ENCODE data around the gene TM2D3. TPM values are rescaled to one million over a fixed set of nuclear protein-coding genes. Genes with fewer than 3 reads are reported as not detected.
"Not testable (repeated sequence)": the region's sequence is repeated elsewhere in the genome, so short reads cannot be mapped to it uniquely, and the experiment has no call there.

The TM2D3 gene
- total RNA-seq, 2 experiments from 2014 or later: 43.5 to 54.8 TPM

- Mint-ChIP-seq H3K27me3 (no peaks in the 10 kb centered on the region), H3K9me3 (no peaks in the 10 kb centered on the region), H3K27ac (no peak overlapping the region), H3K4me1 (peaks cover 7% of the 10 kb centered on the region), H3K36me3 (ENCODE audit: low read depth) (peaks cover 17% of the 10 kb centered on the region), H3K4me3 (no peak overlapping the region)
- DNase-seq: no peak
- POLR2A ChIA-PET: no interaction called here
- CTCF ChIA-PET: interaction anchor here (0.7 to 1.7 kb wide), 4 partner anchors 11 to 1517 kb away, joined by 3 to 5 read pairs (median 3); no protein-coding TSS in a partner anchor
Observed at GRCh38 chr15:101635944-101636727, 16.0 kb downstream of the TM2D3 start.

DNA sequence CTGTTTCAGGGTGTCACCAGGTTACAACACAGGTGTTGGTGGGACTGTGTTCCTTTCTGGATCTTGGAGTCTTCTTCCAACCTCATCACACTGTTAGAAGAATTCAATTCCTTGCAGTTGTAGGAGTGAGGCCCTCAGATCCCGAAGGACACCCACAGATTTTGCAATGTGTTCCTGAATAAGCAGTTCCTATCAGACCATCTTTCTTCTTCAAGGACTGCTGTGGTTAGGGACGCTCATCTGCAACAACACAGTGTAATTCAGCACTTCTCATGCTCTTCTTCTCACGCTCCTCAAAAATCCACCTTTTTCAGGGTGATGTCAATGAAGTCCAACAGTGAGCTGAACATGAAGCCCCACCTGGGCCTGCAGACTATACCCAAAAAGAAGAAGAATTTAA is 18.8 kb downstream of the TM2D3 start:
- CTCF ChIA-PET: interaction anchor here (0.6 kb wide), 1 partner anchor 350 kb away, joined by 3 read pairs; no protein-coding TSS in a partner anchor
- H3K4me3 Mint-ChIP-seq: no peak overlapping the region
- H3K4me1 Mint-ChIP-seq: no peaks in the 10 kb centered on the region
- POLR2A ChIA-PET: no interaction called here
- no peak for DNase-seq
- no peak overlapping the region for H3K27ac Mint-ChIP-seq
- peaks cover 5% of the 10 kb centered on the region for H3K36me3 Mint-ChIP-seq (ENCODE audit: low read depth)
- H3K27me3 Mint-ChIP-seq: no peaks in the 10 kb centered on the region
- H3K9me3 Mint-ChIP-seq: no peaks in the 10 kb centered on the region

DNA sequence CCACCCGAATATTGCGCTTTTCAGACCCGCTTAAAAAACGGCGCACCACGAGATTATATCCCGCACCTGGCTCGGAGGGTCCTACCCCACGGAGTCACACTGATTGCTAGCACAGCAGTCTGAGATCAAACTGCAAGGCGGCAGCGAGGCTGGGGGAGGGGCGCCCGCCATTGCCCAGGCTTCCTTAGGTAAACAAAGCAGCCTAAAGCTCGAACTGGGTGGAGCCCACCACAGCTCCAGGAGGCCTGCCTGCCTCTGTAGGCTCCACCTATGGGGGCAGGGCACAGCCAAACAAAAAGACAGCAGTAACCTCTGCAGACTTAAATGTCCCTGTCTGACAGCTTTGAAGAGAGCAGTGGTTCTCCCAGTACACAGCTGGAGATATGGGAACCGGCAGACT is 25.5 kb downstream of the TM2D3 start:
- Mint-ChIP-seq H3K36me3 (ENCODE audit: low read depth) (peaks cover 27% of the 10 kb centered on the region), H3K4me1 (peaks cover 18% of the 10 kb centered on the region)
- H3K27me3 Mint-ChIP-seq, H3K4me3 Mint-ChIP-seq, DNase-seq, POLR2A ChIA-PET, H3K27ac Mint-ChIP-seq, H3K9me3 Mint-ChIP-seq: not testable (repeated sequence)
- CTCF ChIA-PET: interaction anchor here (0.8 kb wide), 1 partner anchor 385 kb away, joined by 3 read pairs; no protein-coding TSS in a partner anchor

GRCh38 chr15:101625980-101626379 is 26.2 kb downstream of the TM2D3 start:
- ChIA-PET POLR2A (no interaction called here), CTCF (interaction anchor here (0.8 to 2.0 kb wide), 3 partner anchors 10 to 384 kb away, joined by 3 to 7 read pairs (median 3); no protein-coding TSS in a partner anchor)
- no peaks in the 10 kb centered on the region for H3K27me3 Mint-ChIP-seq
- H3K4me3 Mint-ChIP-seq: no peak overlapping the region
- H3K9me3 Mint-ChIP-seq: peaks cover 8% of the 10 kb centered on the region
- no peak overlapping the region for H3K27ac Mint-ChIP-seq
- DNase-seq: no peak
- H3K4me1 Mint-ChIP-seq: peaks cover 21% of the 10 kb centered on the region
- peaks cover 30% of the 10 kb centered on the region for H3K36me3 Mint-ChIP-seq (ENCODE audit: low read depth)

DNA sequence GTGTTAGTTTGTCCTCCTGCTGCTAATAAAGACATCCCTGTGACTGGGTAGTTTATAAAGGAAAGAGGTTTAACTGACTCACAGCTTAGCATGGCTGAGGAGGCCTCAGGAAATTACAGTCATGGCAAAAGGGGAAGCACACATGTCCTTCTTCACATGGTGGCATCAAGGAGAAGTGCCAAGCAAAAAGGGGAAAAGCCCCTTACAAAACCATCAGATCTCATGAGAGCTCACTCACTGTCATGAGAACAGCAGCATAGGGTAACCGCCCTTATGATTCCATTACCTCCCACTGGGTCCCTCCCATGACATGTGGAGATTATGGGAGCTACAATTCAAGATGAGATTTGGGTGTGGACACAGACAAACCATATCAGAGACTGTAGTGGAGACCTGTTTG is 27.0 kb downstream of the TM2D3 start:
- Mint-ChIP-seq H3K4me1 (peaks cover 21% of the 10 kb centered on the region), H3K27ac (no peak overlapping the region), H3K9me3 (peaks cover 8% of the 10 kb centered on the region), H3K27me3 (no peaks in the 10 kb centered on the region), H3K36me3 (ENCODE audit: low read depth) (peaks cover 30% of the 10 kb centered on the region), H3K4me3 (no peak overlapping the region)
- ChIA-PET POLR2A (no interaction called here), CTCF (interaction anchor here (1.1 to 2.0 kb wide), 3 partner anchors 10 to 16 kb away, joined by 3 to 7 read pairs (median 5); no protein-coding TSS in a partner anchor)
- no peak for DNase-seq

GRCh38 chr15:101623367-101624304 is 28.5 kb downstream of the TM2D3 start:
- Mint-ChIP-seq H3K4me3 (no peak overlapping the region), H3K4me1 (peaks cover 21% of the 10 kb centered on the region), H3K27ac (peak overlapping the region; percentile 43), H3K36me3 (ENCODE audit: low read depth) (peaks cover 30% of the 10 kb centered on the region), H3K27me3 (no peaks in the 10 kb centered on the region), H3K9me3 (peaks cover 8% of the 10 kb centered on the region)
- no peak for DNase-seq
- CTCF ChIA-PET: interaction anchor here (2.0 kb wide), 1 partner anchor 18 kb away, joined by 7 read pairs; no protein-coding TSS in a partner anchor
- POLR2A ChIA-PET: no interaction called here

GRCh38 chr15:101621961-101622360 is 30.2 kb downstream of the TM2D3 start:
- Mint-ChIP-seq H3K4me1 (peaks cover 21% of the 10 kb centered on the region), H3K4me3 (no peak overlapping the region), H3K36me3 (ENCODE audit: low read depth) (peaks cover 30% of the 10 kb centered on the region), H3K27ac (no peak overlapping the region), H3K9me3 (peaks cover 8% of the 10 kb centered on the region), H3K27me3 (no peaks in the 10 kb centered on the region)
- ChIA-PET CTCF (interaction anchor here (1.6 kb wide), 1 partner anchor 328 kb away, joined by 3 read pairs; no protein-coding TSS in a partner anchor), POLR2A (no interaction called here)
- no peak for DNase-seq

DNA sequence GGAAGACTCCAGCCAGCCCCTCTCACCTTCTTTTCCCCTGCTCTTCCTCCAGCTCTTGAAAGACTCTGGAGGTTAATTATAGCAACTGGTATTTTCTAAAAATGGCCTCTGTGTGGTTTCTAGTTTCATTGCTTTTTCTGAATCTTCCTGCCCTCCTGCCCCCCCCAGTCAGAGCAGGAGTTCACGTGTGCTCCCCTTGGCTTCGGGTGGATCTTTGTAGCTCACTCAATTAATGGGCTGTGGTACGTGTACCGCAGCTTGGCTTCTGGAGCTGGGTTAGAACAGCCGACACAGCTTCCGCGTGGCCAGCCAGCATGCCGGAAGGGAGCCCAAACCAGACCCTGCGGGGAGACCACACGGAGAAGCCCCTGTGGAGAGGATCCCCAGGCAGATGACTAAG is 31.5 kb downstream of the TM2D3 start:
- POLR2A ChIA-PET: interaction anchor here (0.5 kb wide), 1 partner anchor 958 kb away, joined by 3 read pairs; no protein-coding TSS in a partner anchor
- H3K4me1 Mint-ChIP-seq: peaks cover 18% of the 10 kb centered on the region
- H3K9me3 Mint-ChIP-seq: peaks cover 8% of the 10 kb centered on the region
- no peaks in the 10 kb centered on the region for H3K27me3 Mint-ChIP-seq
- no peak overlapping the region for H3K4me3 Mint-ChIP-seq
- DNase-seq: no peak
- peaks cover 23% of the 10 kb centered on the region for H3K36me3 Mint-ChIP-seq (ENCODE audit: low read depth)
- no peak overlapping the region for H3K27ac Mint-ChIP-seq
- CTCF ChIA-PET: interaction anchor here (1.1 kb wide), 1 partner anchor 332 kb away, joined by 4 read pairs; no protein-coding TSS in a partner anchor

GRCh38 chr15:101619615-101619865 is 32.6 kb downstream of the TM2D3 start:
- H3K4me3 Mint-ChIP-seq: no peak overlapping the region
- H3K27me3 Mint-ChIP-seq: no peaks in the 10 kb centered on the region
- CTCF ChIA-PET: no interaction called here
- POLR2A ChIA-PET: no interaction called here
- H3K27ac Mint-ChIP-seq: no peak overlapping the region
- peaks cover 6% of the 10 kb centered on the region for H3K9me3 Mint-ChIP-seq
- DNase-seq: no peak
- H3K36me3 Mint-ChIP-seq (ENCODE audit: low read depth): peaks cover 15% of the 10 kb centered on the region
- H3K4me1 Mint-ChIP-seq: peaks cover 18% of the 10 kb centered on the region

- Mint-ChIP-seq H3K27me3 (no peaks in the 10 kb centered on the region), H3K36me3 (ENCODE audit: low read depth) (peaks cover 11% of the 10 kb centered on the region), H3K4me1 (peaks cover 15% of the 10 kb centered on the region), H3K9me3 (peaks cover 6% of the 10 kb centered on the region), H3K4me3 (no peak overlapping the region), H3K27ac (no peak overlapping the region)
- ChIA-PET CTCF (no interaction called here), POLR2A (no interaction called here)
- DNase-seq: no peak
Observed at GRCh38 chr15:101618851-101619614, 33.1 kb downstream of the TM2D3 start.

DNA sequence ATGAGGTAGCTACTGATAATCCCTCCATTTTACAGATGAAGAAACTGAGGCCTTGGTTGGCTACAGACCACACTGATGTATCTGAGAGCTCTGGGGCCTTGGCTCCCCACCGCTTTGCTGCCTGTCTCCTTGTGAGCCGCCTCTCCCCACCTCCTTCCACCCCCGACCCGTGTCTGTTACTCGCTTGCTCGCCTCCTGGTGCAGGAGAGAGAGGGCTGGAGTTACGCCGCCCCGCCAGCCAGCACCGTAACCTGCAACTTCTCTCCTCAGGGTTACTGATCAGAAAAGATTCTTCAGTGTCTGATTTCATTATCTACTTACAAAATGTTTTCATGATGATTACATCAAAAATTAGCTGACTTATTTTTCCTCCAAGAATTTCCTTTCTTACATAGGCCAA is 34.1 kb downstream of the TM2D3 start:
- Mint-ChIP-seq H3K4me3 (no peak overlapping the region), H3K27me3 (no peaks in the 10 kb centered on the region), H3K27ac (no peak overlapping the region), H3K36me3 (ENCODE audit: low read depth) (peaks cover 4% of the 10 kb centered on the region), H3K9me3 (peaks cover under 1% of the 10 kb centered on the region), H3K4me1 (peaks cover 10% of the 10 kb centered on the region)
- no peak for DNase-seq
- ChIA-PET CTCF (no interaction called here), POLR2A (no interaction called here)

DNA sequence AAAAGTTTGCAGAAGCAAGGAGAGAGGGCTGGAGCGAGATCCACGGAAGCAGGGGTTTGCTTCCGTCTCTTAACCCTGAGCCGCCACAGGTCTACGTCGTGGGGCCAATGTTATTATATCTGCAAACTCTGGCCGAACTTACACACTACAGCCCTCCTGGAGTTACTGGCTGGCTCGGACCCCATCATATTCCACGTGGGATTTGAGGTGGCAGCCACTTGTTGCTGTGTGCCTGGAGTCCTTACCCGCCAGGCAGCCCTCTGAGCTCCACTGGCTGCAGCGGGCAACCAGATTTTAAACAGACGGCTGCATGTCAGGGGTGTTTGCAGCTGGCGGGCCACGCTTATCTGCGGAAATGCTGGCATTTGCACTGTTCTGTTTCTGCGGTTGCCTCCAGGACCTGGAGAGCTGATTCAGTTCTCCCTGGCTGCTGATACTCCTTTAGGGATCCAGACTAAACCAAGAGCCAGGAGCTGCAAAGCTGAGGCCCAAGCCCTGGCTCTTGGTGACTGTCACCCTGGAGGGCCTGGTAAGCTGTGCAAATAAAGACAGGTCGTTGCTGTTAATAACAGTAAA is 34.7 kb downstream of the TM2D3 start:
- Mint-ChIP-seq H3K4me1 (peaks cover 10% of the 10 kb centered on the region), H3K27ac (no peak overlapping the region), H3K36me3 (ENCODE audit: low read depth) (peaks cover 4% of the 10 kb centered on the region), H3K27me3 (no peaks in the 10 kb centered on the region), H3K9me3 (no peaks in the 10 kb centered on the region), H3K4me3 (no peak overlapping the region)
- DNase-seq: no peak
- ChIA-PET POLR2A (no interaction called here), CTCF (no interaction called here)

Data from activated CD4-positive, alpha-beta T cell treated with anti-CD3 and anti-CD28 coated beads, Interleukin-2, amount 10 ng/mL, durations not matched to agents 7 days and 5 days (primary cell).